ENCODE results near the gene OXER1. TPM values are rescaled to one million over a fixed set of nuclear protein-coding genes. Genes with fewer than 3 reads are reported as not detected.

The OXER1 gene
- total RNA-seq, 1 donor from 2014 or later: 0.88 TPM

GRCh38 chr2:42748840-42749239 is 15.1 kb downstream of the OXER1 start:
- H4K20me1 ChIP-seq (ENCODE audit: low read depth): no peaks in the 10 kb centered on the region
- H3K4me3 ChIP-seq: no peak overlapping the region
- no peak overlapping the region for H3K27ac ChIP-seq
- no peak for TF ChIP-seq CTCF (IDR thresholded peaks at IDR 0.05)
- no peak for TF ChIP-seq EZH2 (IDR thresholded peaks at IDR 0.05)
- TF ChIP-seq EZH2phosphoT487 (IDR thresholded peaks at IDR 0.05): no peak
- H3K9ac ChIP-seq: no peak overlapping the region
- H3K9me3 Mint-ChIP-seq: no peaks in the 10 kb centered on the region
- no peak overlapping the region for H3K4me2 ChIP-seq
- H3K27me3 ChIP-seq: no peaks in the 10 kb centered on the region
- H3K9me3 ChIP-seq (ENCODE audit: low read depth): no peaks in the 10 kb centered on the region
- H3K27ac Mint-ChIP-seq: no peak overlapping the region
- H3K4me3 Mint-ChIP-seq: no peak overlapping the region
- peaks cover 4% of the 10 kb centered on the region for H3K4me1 Mint-ChIP-seq
- no peaks in the 10 kb centered on the region for H3K4me1 ChIP-seq
- H3K27me3 Mint-ChIP-seq (ENCODE audit: insufficient read depth, low read depth): peaks cover 3% of the 10 kb centered on the region
- no peaks in the 10 kb centered on the region for H3K79me2 ChIP-seq (ENCODE audit: low read depth)
- H3K36me3 Mint-ChIP-seq: peaks cover 2% of the 10 kb centered on the region
- H3K36me3 ChIP-seq: no peaks in the 10 kb centered on the region
- H3F3A ChIP-seq (ENCODE audit: low read depth): no peaks in the 10 kb centered on the region
- no peak overlapping the region for H2AFZ ChIP-seq (replicated peaks)
- no peak for DNase-seq (ENCODE audit: low spot score)

GRCh38 chr2:42747422-42747821 is 16.5 kb downstream of the OXER1 start:
- Mint-ChIP-seq H3K4me3 (no peak overlapping the region), H3K36me3 (peaks cover 11% of the 10 kb centered on the region), H3K9me3 (no peaks in the 10 kb centered on the region), H3K27ac (no peak overlapping the region), H3K4me1 (no peaks in the 10 kb centered on the region), H3K27me3 (ENCODE audit: insufficient read depth, low read depth) (peaks cover 7% of the 10 kb centered on the region)
- Histone ChIP-seq H3K79me2 (ENCODE audit: low read depth) (no peaks in the 10 kb centered on the region), H3K27me3 (no peaks in the 10 kb centered on the region), H3K4me2 (no peak overlapping the region), H3K9ac (no peak overlapping the region), H3K4me1 (no peaks in the 10 kb centered on the region), H3F3A (ENCODE audit: low read depth) (no peaks in the 10 kb centered on the region), H3K27ac (no peak overlapping the region), H3K36me3 (no peaks in the 10 kb centered on the region), H4K20me1 (ENCODE audit: low read depth) (no peaks in the 10 kb centered on the region), H3K9me3 (ENCODE audit: low read depth) (no peaks in the 10 kb centered on the region), H3K4me3 (no peak overlapping the region), H2AFZ (replicated peaks) (no peak overlapping the region)
- TF ChIP-seq EZH2 (IDR thresholded peaks at IDR 0.05) (no peak), CTCF (IDR thresholded peaks at IDR 0.05) (no peak), EZH2phosphoT487 (IDR thresholded peaks at IDR 0.05) (no peak)
- no peak for DNase-seq (ENCODE audit: low spot score)

- Histone ChIP-seq H3K9me3 (ENCODE audit: low read depth) (no peaks in the 10 kb centered on the region), H3K4me1 (no peaks in the 10 kb centered on the region), H3K9ac (no peak overlapping the region), H2AFZ (replicated peaks) (no peak overlapping the region), H3K27me3 (no peaks in the 10 kb centered on the region), H3K36me3 (no peaks in the 10 kb centered on the region), H3F3A (ENCODE audit: low read depth) (no peaks in the 10 kb centered on the region), H3K4me3 (no peak overlapping the region), H4K20me1 (ENCODE audit: low read depth) (no peaks in the 10 kb centered on the region), H3K79me2 (ENCODE audit: low read depth) (no peaks in the 10 kb centered on the region), H3K27ac (no peak overlapping the region), H3K4me2 (no peak overlapping the region)
- H3K36me3 Mint-ChIP-seq: peaks cover 17% of the 10 kb centered on the region
- H3K9me3 Mint-ChIP-seq: no peaks in the 10 kb centered on the region
- peaks cover 7% of the 10 kb centered on the region for H3K27me3 Mint-ChIP-seq (ENCODE audit: insufficient read depth, low read depth)
- TF ChIP-seq EZH2phosphoT487 (IDR thresholded peaks at IDR 0.05) (no peak), CTCF (IDR thresholded peaks at IDR 0.05) (no peak), EZH2 (IDR thresholded peaks at IDR 0.05) (no peak)
- no peak overlapping the region for H3K27ac Mint-ChIP-seq
- no peak for DNase-seq (ENCODE audit: low spot score)
- no peaks in the 10 kb centered on the region for H3K4me1 Mint-ChIP-seq
- H3K4me3 Mint-ChIP-seq: no peak overlapping the region
Measured at GRCh38 chr2:42744545-42745082, 19.3 kb downstream of the OXER1 start.
